ENCODE data around the gene PCDHGC5. TPM values are rescaled to one million over a fixed set of nuclear protein-coding genes. Genes with fewer than 3 reads are reported as not detected.

Gene PCDHGC5
- total and polyA plus RNA-seq, 2 of the 8 experiments (the other 6 are each of a cell fraction or from before 2014, with no cell fraction given): 0.41 to 1.1 TPM

- 0 out of 4 replicates have a peak, but pooled peaks of 1 of the 2 experiments have one; percentile 52 for TF ChIP-seq SIN3A (conservative IDR thresholded peaks at IDR 0.05 in 1 of 2, IDR thresholded peaks at IDR 0.05 in 1 of 2; ENCODE audit: low read depth in 1 of 2, low read length in 2 of 2)
- no peak for TF ChIP-seq KDM5A (IDR thresholded peaks at IDR 0.05; ENCODE audit: low read length)
- no peak for TF ChIP-seq SP4 (IDR thresholded peaks at IDR 0.05; ENCODE audit: low read length)
- TF ChIP-seq EGR1 (IDR thresholded peaks at IDR 0.05; ENCODE audit: borderline replicate concordance, low read depth, low read length): no peak
- peak; percentile 82 to 99 (median 93) for TF ChIP-seq CTCF (IDR thresholded peaks at IDR 0.05; ENCODE audit: control extremely low read depth in 1 of 3, insufficient read depth in 1 of 3, low read depth in 1 of 3, low read length in 3 of 3)
- TF ChIP-seq GABPA (IDR thresholded peaks at IDR 0.05; ENCODE audit: borderline replicate concordance, insufficient read depth, low read length): 0 out of 2 replicates have a peak, but pooled peaks have one; percentile 40
- peak; percentile 54; the same call in 1 of the 2 replicates for TF ChIP-seq MAFK (IDR thresholded peaks at IDR 0.05; ENCODE audit: low read depth, low read length)
- peak; percentile 70; the same call in 1 of the 2 replicates for TF ChIP-seq TCF12 (IDR thresholded peaks at IDR 0.05; ENCODE audit: low read depth, low read length)
- no peak for TF ChIP-seq POLR2AphosphoS5 (IDR thresholded peaks at IDR 0.05; ENCODE audit: low read depth, low read length)
- no peak for TF ChIP-seq JUN (IDR thresholded peaks at IDR 0.05; ENCODE audit: low read depth, low read length)
- peak; percentile 58; the same call in 1 of the 2 replicates for TF ChIP-seq CREB1 (IDR thresholded peaks at IDR 0.05)
- TF ChIP-seq SAP30 (IDR thresholded peaks at IDR 0.05; ENCODE audit: insufficient read depth, insufficient replicate concordance, low read length): no peak
These were observed 10.4 kb upstream of the PCDHGC5 start (continued) for GRCh38 chr5:141478321-141478945.

Data from H1 (cell line).